WTC11 (cell line): ENCODE data around the gene LCN15.

Experiments
- ELF4 ChIP-seq: sonication (generic); formaldehyde crosslinking; IDR thresholded peaks from 2 replicates; pipeline ENCODE4 v1.8.1; 2022; ENCODE audit warnings: low read depth, mild to moderate bottlenecking, moderate library complexity, missing genetic modification reagents
- TF ChIP-seq, protein P1 (sequence below): fragments of 200-600 bp; IDR thresholded peaks from 2 replicates; pipeline ENCODE4 v1.8.0; 2022; ENCODE audit warnings: antibody characterized with exemption

DNA sequence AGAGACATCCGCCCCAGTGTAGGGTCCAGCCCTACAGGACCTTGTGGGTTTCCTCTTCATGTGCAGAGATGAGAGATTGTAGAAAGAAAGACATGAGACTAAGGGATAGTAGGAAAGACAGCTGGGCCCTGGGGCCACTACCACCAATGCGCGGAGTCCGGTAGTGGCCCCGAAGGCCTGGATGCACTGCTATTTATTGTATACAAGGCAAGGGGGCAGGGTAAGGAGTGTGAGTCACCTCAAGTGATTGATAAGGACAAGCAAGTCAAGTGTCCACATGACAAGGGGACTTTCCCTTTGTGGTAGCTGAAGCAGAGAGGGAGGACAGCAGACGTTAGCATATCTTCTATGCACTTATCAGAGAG lies 20.7 kb upstream of the LCN15 start:
- TF ChIP-seq, protein P1, sequence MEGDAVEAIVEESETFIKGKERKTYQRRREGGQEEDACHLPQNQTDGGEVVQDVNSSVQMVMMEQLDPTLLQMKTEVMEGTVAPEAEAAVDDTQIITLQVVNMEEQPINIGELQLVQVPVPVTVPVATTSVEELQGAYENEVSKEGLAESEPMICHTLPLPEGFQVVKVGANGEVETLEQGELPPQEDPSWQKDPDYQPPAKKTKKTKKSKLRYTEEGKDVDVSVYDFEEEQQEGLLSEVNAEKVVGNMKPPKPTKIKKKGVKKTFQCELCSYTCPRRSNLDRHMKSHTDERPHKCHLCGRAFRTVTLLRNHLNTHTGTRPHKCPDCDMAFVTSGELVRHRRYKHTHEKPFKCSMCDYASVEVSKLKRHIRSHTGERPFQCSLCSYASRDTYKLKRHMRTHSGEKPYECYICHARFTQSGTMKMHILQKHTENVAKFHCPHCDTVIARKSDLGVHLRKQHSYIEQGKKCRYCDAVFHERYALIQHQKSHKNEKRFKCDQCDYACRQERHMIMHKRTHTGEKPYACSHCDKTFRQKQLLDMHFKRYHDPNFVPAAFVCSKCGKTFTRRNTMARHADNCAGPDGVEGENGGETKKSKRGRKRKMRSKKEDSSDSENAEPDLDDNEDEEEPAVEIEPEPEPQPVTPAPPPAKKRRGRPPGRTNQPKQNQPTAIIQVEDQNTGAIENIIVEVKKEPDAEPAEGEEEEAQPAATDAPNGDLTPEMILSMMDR, result no peak
- no peak for TF ChIP-seq ELF4 (CRISPR knock-in tag)
